Activated CD8-positive, alpha-beta memory T cell treated with anti-CD3 and anti-CD28 coated beads, Interleukin-2, amount 50 U/mL, for 1 hour (primary cell): ENCODE measurements around the gene CETP.
"Not testable (repeated sequence)": the region's sequence is repeated elsewhere in the genome, so short reads cannot be mapped to it uniquely, and the experiment has no call there.

Source experiments
- DNase-seq: peaks from one replicate; pipeline ENCODE4 v3.0.0-alpha.2; 2020; ENCODE audit errors: extremely low read depth

CETP gene

GRCh38 chr16:56956076-56956475 lies 5.7 kb upstream of the CETP start:
- DNase-seq: no peak

DNA sequence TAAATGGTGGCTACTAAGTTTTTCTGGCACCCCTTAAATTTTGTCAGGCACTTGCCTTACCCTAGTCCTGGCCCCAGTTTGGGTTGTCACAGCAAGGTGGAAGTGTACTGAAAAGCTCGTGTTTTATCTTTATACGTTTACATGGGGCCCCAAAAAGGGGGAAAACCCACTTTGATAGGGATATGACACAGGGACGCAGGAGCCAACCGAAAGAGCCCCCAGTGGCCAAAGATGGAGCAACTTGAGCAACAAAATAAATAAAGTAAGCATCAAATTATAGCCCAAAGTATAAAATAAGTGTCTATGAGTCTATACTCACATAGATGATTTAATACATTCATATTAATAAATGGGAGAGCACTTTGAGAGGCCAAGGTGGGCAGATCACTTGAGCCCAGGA lies 5.0 kb upstream of the CETP start:
- no peak for DNase-seq

DNA sequence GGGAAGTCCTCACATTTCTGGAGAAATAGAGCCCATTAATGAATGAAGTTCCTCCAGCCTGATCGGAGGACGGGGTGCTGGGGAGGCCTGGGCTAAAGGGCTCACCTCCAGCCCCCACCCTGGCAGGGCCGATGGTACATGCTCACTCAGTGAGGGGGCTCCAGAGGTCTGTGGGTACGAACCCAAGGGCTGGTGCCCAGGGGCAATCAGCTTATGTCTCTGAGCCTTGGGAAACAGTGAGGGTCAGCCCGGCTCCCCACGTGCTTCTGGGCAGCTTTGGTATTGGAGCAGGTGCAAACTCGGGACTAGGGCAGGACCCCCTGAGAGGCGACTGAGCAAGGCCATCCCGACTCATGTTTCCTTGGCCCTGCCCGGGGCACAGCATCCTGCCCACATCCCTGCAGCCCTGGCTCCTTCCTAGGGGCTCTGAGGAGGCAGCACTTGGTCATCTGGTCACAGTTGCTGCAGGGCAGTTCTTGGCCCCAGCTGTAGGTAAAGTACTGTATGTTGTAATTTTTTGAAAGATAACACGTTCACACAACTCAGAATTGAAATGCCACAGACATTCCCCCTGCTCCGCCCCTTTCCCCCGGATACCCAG lies 969 bp upstream of the CETP start:
- DNase-seq: no peak

DNA sequence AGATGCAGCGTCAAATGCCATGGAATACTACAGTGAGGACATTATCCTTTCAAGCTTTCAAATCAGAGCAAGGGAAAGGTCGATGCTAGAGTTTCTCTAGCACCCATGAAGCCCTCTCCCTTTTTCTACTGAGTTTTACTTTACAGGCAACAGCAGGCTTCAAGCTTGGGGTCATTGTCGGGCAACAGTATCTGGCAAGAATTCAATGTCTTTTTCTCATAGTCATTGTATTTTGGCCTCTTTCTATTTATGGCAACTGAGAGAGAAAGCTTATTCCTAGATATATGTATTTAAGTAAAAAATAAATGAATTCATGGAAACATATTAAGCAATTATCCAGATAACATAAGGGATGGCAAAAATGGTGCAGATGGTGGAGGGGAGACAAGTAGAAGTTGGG lies 364 bp upstream of the CETP start:
- no peak for DNase-seq

DNA sequence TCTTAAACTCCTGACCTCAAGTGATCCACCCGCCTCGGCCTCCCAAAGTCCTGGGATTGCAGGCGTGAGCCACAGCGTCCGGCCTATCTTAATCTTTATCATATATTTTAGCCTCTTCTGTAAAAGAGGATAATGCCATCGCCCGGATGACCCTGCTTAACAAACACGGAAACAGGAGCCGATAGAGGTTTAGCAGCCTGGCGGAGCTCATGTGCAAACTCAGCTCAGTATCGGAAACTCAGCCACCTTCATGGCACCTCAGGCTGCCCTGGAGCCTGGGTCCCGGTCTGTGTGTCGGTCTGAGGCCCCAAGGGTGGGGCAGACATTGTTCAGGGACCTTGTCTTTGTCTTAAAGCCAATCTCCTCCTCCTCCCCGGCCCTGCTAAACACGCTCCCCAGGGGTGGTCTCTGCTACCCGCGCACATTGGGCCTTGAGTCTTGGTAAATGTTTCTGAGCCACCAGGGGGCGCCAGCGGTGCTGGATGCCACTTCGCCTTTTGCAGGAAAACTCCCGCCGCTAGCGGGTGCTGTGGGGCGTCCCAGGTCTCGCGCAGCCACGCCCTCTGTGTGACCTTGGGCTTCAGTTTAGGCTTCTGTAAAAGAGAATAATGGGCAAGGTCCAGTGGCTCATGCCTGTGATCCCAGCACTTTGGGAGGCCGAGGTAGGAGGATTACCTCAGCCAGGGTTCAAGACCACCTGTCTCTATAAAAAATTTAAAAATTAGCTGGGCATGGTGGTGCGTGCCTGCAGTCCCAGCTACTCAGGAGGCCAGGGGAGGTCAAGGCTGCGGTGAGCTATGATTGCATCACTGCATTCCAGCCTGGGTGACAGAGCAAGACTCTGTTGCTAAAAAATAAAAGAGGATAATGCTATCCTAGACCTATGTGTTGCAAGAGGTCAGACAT lies 2.7 kb downstream of the CETP start:
- peak; percentile 86 for DNase-seq

DNA sequence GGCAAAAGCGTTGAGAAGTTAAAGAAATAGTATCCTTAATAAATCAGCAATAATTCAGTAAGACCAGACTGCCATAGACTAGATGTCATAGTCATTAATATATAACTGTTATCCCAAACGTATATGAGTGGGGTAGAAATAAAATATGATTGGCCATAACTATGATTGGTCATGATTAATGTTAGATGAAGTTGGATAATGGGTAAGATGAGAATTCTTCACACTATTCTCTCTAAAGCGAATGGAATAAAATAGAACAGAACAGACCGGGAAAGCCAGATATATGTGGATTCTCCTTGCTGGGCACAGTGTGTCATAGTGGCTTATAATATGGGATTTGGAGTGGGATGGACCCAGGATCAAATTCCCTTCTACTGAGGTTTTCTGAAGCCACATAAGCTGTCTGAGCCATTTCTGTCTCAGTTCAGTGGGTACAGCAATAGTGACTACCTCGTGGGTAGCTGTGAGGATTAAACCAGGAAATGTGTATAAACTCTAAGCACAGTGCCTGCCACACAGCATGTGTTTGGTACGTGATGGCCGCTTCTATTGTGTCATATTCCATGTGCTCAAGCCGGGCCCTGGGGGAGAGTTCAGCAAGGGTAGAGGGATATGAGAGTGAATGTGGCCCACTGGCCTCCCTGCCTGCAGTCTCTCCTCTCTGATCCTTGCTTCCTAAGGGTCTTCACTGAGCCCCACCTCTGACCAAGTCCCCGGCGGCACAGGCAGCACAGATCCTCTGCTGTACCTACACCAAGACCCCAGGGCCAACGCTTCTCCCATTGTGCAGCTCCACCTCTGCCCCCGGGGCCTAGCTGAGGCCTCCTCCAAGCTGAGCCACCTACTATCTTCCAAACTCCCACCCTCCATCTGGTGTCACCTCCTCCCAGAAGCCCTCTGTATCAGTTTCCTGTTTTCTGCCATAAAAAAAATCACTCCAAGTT lies 3.7 kb downstream of the CETP start:
- DNase-seq: no peak

DNA sequence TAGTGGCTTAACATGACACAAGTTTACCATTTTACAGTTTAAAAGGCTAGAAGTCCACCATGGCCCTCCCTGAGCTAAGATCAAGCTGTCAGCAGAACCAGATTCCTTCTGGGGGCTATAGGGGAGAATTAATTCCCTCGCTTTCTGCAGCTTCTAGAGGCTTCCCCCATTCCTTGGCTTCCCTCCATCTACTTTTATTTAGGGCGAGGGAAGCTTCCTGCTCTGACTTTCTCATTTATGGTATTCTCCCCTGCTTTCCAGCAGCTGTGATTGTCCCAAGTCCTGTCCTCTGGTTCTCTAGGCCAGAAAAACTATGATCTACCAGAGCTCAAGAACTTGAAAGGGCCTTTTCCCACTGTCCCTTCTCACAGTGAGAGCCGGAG lies 4.3 kb downstream of the CETP start:
- no peak for DNase-seq

DNA sequence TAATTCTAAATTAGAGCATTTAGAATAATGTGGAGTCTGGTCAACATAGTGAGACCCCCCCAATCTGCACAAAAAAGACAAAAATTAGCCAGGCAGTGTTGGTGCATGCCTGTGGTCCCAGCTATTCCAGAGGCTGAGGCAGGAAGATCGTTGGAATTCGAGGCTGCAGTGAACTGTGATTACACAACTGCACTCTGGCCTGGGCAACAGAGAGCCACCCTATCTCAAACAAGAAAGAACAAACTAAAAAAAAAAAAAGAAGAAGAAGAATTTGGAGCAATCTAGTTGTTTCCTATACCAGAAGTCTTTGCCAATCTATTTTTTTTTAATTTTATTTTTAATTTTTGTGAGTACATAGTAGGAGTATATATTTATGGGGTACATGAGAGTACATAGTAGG lies 6.0 kb downstream of the CETP start:
- no peak for DNase-seq

GRCh38 chr16:56969769-56970168 lies 8.0 kb downstream of the CETP start:
- no peak for DNase-seq

DNA sequence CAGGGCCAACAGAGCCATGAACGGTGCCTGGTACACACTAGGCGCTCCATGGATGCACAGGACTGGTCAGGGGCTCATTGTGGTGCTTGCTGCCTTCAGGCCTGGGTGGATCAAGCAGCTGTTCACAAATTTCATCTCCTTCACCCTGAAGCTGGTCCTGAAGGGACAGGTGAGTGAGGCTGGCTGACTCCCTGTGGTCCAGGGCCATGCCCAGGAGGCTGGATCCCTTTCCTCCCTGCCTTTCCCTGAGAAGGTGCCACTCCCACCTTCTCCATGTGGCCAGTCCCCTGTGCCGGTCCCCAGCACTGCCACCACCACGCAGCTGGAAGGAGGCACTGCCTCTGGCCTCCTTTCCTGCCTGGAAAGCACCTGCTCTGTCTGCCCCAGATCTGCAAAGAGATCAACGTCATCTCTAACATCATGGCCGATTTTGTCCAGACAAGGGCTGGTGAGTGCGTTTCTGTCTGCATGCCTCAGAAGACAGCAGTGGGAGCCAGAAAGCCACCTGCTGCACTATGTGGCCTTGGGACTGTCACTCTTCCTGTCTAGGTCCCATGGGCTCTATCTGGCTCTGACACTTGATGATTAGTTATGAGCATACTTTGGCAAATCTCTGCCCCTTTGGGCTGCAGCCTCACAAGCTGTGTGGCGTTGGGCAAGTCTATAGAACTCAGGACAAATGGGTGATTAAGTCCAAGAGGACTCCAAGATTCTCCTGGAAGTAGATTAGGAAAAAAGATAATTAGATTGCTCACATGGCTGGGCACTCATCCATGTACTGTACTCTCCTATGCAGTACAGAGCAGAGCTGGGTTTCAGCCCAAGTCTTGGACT lies 9.4 kb downstream of the CETP start:
- DNase-seq: no peak

GRCh38 chr16:56971768-56972043 lies 10.0 kb downstream of the CETP start:
- no peak for DNase-seq

DNA sequence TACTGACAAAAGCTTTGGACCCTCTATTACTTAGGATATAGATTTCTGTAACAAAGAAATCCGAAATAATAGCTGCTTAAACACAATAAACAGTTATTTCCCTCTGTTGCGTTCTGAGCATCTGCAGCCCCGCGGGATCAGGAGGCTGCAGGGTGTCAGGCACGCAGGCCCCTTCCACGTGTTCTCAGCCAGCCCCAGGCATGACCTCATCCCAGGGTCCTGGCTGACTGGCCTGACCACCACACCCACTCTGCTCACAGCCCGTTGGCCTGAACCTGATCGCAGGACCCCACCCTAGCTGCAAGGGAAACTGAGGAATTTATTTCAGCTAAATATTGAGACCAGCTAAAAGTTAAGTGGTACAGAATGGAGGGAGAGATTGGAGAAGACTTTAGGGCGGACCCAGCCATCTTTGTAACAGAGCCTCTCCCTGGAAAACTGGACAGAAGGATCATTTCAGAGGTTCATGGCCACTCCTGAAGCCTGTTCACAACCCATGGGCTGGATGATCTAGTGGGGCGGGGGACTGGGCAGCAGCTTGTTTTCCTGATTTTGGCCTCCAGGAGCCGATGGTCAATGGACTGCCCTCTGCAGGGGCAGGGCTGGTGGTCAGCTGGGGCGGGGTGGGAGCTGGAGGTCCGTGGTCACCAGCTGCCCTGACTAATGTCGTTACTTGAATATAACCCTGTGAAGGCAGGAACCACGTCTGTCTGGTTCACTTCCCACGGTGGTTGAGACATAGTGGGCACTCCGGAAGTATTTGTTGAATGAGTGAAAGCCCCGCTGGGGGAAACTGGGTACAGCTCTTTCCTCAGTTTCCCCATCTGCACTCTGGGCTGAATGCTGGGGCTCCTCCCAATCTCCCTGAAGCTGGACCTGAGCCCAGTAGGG lies 10.9 kb downstream of the CETP start:
- DNase-seq: no peak

DNA sequence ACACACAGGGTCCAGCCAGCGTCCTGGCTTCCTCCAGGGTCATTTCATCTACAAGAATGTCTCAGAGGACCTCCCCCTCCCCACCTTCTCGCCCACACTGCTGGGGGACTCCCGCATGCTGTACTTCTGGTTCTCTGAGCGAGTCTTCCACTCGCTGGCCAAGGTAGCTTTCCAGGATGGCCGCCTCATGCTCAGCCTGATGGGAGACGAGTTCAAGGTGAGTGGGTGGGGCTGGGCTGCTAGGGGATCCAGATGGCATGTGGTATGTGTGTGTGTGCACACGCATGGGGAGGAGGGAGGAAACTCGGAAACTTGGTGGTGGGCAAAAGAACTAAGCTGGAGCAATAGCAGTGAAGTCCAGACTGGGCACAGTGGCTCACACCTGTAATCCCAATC lies 11.5 kb downstream of the CETP start:
- DNase-seq: no peak

- DNase-seq: not testable (repeated sequence)
Observed at GRCh38 chr16:56973899-56974298, 12.1 kb downstream of the CETP start.

DNA sequence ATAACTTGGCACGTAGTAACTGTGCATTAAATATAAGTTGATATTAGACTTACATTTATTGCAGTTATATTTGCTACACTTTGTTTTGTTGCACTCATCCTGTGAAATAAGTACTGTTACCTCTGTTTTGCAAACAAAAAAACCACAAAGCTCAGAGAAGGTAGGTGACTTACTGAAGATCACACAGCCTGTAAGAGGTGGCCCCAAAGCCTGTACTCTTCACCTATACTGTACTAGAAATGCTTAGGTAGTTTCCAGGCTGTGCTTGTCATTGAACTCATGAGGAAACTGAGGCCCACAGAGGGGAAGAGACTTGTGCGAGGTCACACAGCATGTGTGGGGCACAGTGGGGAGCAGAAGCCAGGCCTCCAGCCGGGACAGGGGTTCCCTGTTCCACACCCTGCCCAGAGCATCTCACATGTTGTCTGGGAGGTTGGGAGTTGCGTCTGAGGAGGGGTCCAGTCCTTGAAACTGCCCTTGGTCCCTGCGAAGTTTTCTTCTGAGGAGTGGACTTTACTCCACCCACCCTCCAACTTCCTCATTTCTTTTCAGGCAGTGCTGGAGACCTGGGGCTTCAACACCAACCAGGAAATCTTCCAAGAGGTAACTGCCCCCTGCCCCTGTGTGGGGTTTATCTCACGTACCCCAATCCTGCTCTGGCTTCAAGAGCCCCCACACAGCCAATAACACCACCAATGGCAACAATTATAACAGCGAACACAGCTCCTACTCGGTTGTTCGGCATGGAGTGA lies 13.0 kb downstream of the CETP start:
- no peak for DNase-seq

DNA sequence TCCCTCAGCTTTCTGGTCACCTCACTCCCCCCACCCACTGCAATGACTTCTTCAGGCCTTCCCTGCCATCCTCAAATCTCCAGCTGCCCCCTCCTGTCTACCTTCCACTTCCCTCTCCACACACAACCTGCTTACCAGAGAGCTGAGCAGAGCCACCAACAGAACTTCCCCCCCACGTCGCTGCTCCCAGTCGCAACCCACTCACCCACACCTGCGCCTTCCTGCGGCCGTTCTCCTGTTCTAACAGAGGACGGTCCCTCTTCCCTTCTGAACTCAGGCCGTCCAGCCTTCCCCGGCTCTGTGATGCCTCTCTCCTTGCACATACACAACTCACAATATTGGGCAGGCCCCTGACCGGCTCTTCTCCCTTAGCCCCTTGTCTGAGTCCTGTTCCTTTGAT lies 14.0 kb downstream of the CETP start:
- DNase-seq: no peak

DNA sequence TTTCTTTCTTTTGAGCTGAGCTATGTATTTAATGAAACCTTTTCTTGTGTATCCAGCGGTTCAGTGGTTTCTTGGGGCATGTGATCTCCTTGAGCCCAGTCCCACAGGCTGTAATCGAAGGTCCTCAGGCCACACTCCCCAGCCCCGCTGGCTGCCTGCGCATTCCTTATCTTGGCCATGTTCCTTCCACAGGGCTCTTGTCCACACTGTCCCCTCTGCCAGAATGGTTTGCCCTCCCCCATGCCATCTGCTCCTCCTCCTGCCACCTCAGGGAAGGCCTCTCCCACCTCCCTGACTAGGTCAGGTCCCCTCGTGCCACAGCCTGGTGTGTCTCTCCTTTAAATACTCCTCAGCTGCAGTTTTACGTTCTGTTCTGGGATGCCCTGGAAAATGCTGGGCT lies 15.5 kb downstream of the CETP start:
- DNase-seq: no peak

DNA sequence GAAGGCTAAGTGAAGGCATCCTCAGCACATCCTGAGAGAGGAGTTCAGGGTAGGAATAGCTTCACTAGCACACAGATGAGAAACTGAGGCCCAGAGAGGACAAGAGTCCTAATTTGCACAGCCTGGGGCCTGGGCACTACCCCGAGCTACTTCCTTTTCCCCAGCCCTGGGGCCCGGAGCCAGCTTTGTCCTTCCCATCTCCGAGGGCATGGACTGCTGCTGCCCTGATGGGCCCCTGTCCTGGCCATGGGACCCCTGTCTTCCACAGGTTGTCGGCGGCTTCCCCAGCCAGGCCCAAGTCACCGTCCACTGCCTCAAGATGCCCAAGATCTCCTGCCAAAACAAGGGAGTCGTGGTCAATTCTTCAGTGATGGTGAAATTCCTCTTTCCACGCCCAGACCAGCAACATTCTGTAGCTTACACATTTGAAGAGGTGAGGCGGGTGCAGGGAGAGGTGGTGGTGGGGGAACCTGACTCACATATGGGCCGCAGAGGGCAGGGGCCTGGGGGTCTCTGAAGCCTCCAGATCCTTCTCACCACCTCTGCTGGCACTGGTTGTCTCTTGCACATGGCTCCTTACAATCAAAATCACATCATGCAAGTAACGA lies 16.2 kb downstream of the CETP start:
- no peak for DNase-seq

GRCh38 chr16:56980201-56980535 lies 18.4 kb downstream of the CETP start:
- no peak for DNase-seq
